Stimulated activated memory B cell treated with anti-CD40 and anti-IgM and Interleukin-4, amounts not matched to agents 10 μg/mL and 1 μg/mL and 100 μg/mL, for 72 hours (primary cell): ENCODE measurements around the gene HES4.
"Not testable (repeated sequence)": the region's sequence is repeated elsewhere in the genome, so short reads cannot be mapped to it uniquely, and the experiment has no call there.

ENCODE experiments used
- ATAC-seq: fragments of 150-1000 bp; cut with Tn5 transposase; 2 replicates; pipeline ENCODE4 v1.10.0; 2021
- H3K27ac Mint-ChIP-seq: one replicate; pipeline ENCODE4 v1.8.0; 2022; ENCODE audit warnings: mild to moderate bottlenecking, mixed read lengths
- H3K27me3 Mint-ChIP-seq: one replicate; pipeline ENCODE4 v1.8.0; 2022; ENCODE audit warnings: mixed read lengths
- H3K36me3 Mint-ChIP-seq: one replicate; pipeline ENCODE4 v1.8.0; 2022; ENCODE audit warnings: mixed read lengths
- H3K4me1 Mint-ChIP-seq: one replicate; pipeline ENCODE4 v1.8.0; 2022; ENCODE audit warnings: mixed read lengths
- H3K4me3 Mint-ChIP-seq: one replicate; pipeline ENCODE4 v1.8.0; 2022; ENCODE audit warnings: mild to moderate bottlenecking, moderate library complexity, mixed read lengths
- H3K9me3 Mint-ChIP-seq: one replicate; pipeline ENCODE4 v1.8.0; 2022; ENCODE audit warnings: mixed read lengths

Gene HES4

GRCh38 chr1:981955-982558 lies 17.8 kb downstream of the HES4 start, which contains the start of gene PERM1:
PERM1 (minus strand) TSS chr1:982093; CDS start chr1:981029, 1,064 bp downstream.
- peaks cover 62% of the 10 kb centered on the region for H3K27me3 Mint-ChIP-seq
- H3K27ac Mint-ChIP-seq: no peak within 1 kb of the TSS
- H3K4me3 Mint-ChIP-seq: no peak within 1 kb of the TSS

GRCh38 chr1:981491-981954 lies 18.4 kb downstream of the HES4 start:
- Mint-ChIP-seq H3K27ac (no peak overlapping the region), H3K36me3 (peaks cover 5% of the 10 kb centered on the region), H3K4me1 (peaks cover 5% of the 10 kb centered on the region), H3K27me3 (peaks cover 60% of the 10 kb centered on the region), H3K4me3 (no peak overlapping the region), H3K9me3 (no peaks in the 10 kb centered on the region)
- no peak for ATAC-seq

More at GRCh38 chr1:981955-982558, 17.8 kb downstream of the HES4 start, which contains the start of gene PERM1:
- peaks cover 5% of the 10 kb centered on the region for H3K36me3 Mint-ChIP-seq
- no peaks in the 10 kb centered on the region for H3K9me3 Mint-ChIP-seq
- ATAC-seq: no peak
- peaks cover 5% of the 10 kb centered on the region for H3K4me1 Mint-ChIP-seq

- peaks cover 5% of the 10 kb centered on the region for H3K36me3 Mint-ChIP-seq
- ATAC-seq: no peak
- peaks cover 8% of the 10 kb centered on the region for H3K4me1 Mint-ChIP-seq
- no peak overlapping the region for H3K27ac Mint-ChIP-seq
- no peak overlapping the region for H3K4me3 Mint-ChIP-seq
- H3K27me3 Mint-ChIP-seq: peaks cover 57% of the 10 kb centered on the region
- no peaks in the 10 kb centered on the region for H3K9me3 Mint-ChIP-seq
These were observed 19.1 kb downstream of the HES4 start for GRCh38 chr1:980602-981395.

- Mint-ChIP-seq H3K9me3 (no peaks in the 10 kb centered on the region), H3K27me3 (peaks cover 57% of the 10 kb centered on the region), H3K4me3 (no peak overlapping the region), H3K27ac (no peak overlapping the region), H3K36me3 (peaks cover 5% of the 10 kb centered on the region), H3K4me1 (peaks cover 12% of the 10 kb centered on the region)
- no peak for ATAC-seq
These were observed 19.7 kb downstream of the HES4 start for GRCh38 chr1:980137-980571.

- Mint-ChIP-seq H3K9me3 (no peaks in the 10 kb centered on the region), H3K36me3 (peaks cover 5% of the 10 kb centered on the region), H3K4me1 (peaks cover 12% of the 10 kb centered on the region), H3K4me3 (no peak overlapping the region), H3K27me3 (peaks cover 57% of the 10 kb centered on the region), H3K27ac (no peak overlapping the region)
- ATAC-seq: no peak
These were observed 20.2 kb downstream of the HES4 start for GRCh38 chr1:979744-980072.

GRCh38 chr1:978835-979743 lies 20.8 kb downstream of the HES4 start:
- peaks cover 12% of the 10 kb centered on the region for H3K4me1 Mint-ChIP-seq
- no peak overlapping the region for H3K4me3 Mint-ChIP-seq
- no peak for ATAC-seq
- no peak overlapping the region for H3K27ac Mint-ChIP-seq
- H3K27me3 Mint-ChIP-seq: peaks cover 63% of the 10 kb centered on the region
- H3K9me3 Mint-ChIP-seq: no peaks in the 10 kb centered on the region
- H3K36me3 Mint-ChIP-seq: peaks cover 5% of the 10 kb centered on the region

- Mint-ChIP-seq H3K4me1 (peaks cover 12% of the 10 kb centered on the region), H3K27me3 (peaks cover 63% of the 10 kb centered on the region), H3K4me3 (no peak overlapping the region), H3K27ac (peak overlapping the region; percentile 54), H3K9me3 (no peaks in the 10 kb centered on the region), H3K36me3 (peaks cover 5% of the 10 kb centered on the region)
- ATAC-seq: peak; percentile 2
These were observed 21.6 kb downstream of the HES4 start for GRCh38 chr1:978069-978834.

- ATAC-seq, H3K4me3 Mint-ChIP-seq, H3K36me3 Mint-ChIP-seq, H3K9me3 Mint-ChIP-seq, H3K27ac Mint-ChIP-seq: not testable (repeated sequence)
- Mint-ChIP-seq H3K4me1 (peaks cover 12% of the 10 kb centered on the region), H3K27me3 (peaks cover 64% of the 10 kb centered on the region)
These were observed 23.1 kb downstream of the HES4 start for GRCh38 chr1:976791-977190.

- peaks cover 12% of the 10 kb centered on the region for H3K4me1 Mint-ChIP-seq
- H3K27me3 Mint-ChIP-seq: peaks cover 64% of the 10 kb centered on the region
- H3K27ac Mint-ChIP-seq: peak overlapping the region; percentile 10
- H3K36me3 Mint-ChIP-seq: peaks cover 5% of the 10 kb centered on the region
- H3K9me3 Mint-ChIP-seq: no peaks in the 10 kb centered on the region
- H3K4me3 Mint-ChIP-seq: no peak overlapping the region
- ATAC-seq: peak; percentile 46
These were observed 23.8 kb downstream of the HES4 start for GRCh38 chr1:975896-976683.

- Mint-ChIP-seq H3K4me3 (no peak overlapping the region), H3K4me1 (peaks cover 12% of the 10 kb centered on the region), H3K27ac (peak overlapping the region; percentile 10), H3K27me3 (peaks cover 61% of the 10 kb centered on the region), H3K9me3 (no peaks in the 10 kb centered on the region), H3K36me3 (peaks cover 5% of the 10 kb centered on the region)
- ATAC-seq: no peak
These were observed 24.5 kb downstream of the HES4 start for GRCh38 chr1:975365-975764.

GRCh38 chr1:974687-975328 lies 25.1 kb downstream of the HES4 start:
- H3K27me3 Mint-ChIP-seq: peaks cover 61% of the 10 kb centered on the region
- ATAC-seq: no peak
- H3K4me1 Mint-ChIP-seq: peaks cover 12% of the 10 kb centered on the region
- peaks cover 5% of the 10 kb centered on the region for H3K36me3 Mint-ChIP-seq
- no peak overlapping the region for H3K4me3 Mint-ChIP-seq
- no peaks in the 10 kb centered on the region for H3K9me3 Mint-ChIP-seq
- H3K27ac Mint-ChIP-seq: no peak overlapping the region

- Mint-ChIP-seq H3K27me3 (peaks cover 61% of the 10 kb centered on the region), H3K9me3 (no peaks in the 10 kb centered on the region), H3K4me1 (peaks cover 12% of the 10 kb centered on the region), H3K27ac (no peak overlapping the region), H3K36me3 (peaks cover 5% of the 10 kb centered on the region), H3K4me3 (no peak overlapping the region)
- ATAC-seq: no peak
These were observed 25.6 kb downstream of the HES4 start for GRCh38 chr1:974293-974640.

GRCh38 chr1:973459-974292 lies 26.2 kb downstream of the HES4 start:
- Mint-ChIP-seq H3K27ac (no peak overlapping the region), H3K36me3 (peaks cover 5% of the 10 kb centered on the region), H3K9me3 (no peaks in the 10 kb centered on the region), H3K27me3 (peaks cover 64% of the 10 kb centered on the region), H3K4me1 (peaks cover 12% of the 10 kb centered on the region), H3K4me3 (no peak overlapping the region)
- no peak for ATAC-seq
